Measurements from ENCODE around the gene NCBP3.

NCBP3 gene

DNA sequence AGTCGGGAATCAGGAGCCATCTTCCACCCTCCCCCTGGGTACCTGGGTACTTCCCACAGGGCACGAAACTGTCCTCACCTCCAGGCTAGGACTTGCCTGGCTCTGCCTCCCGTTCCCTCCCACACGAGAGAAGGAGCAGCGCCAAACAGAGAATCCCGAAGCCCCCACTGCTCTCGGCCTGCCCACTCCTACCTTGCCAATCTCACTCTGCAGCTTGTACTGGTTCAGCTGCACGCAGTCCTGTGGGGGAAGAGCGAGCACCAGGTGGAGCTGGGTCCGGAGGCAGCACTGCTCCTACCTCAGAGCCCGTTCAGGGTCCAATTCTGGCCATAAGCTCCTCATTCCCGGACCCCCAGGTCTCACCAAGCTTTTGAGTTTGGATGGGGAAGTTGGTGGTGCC is 38.1 kb upstream of the NCBP3 start:
- peaks cover 1 to 43% (median 38%) of the 10 kb centered on the region in 5 donors for H3K4me1 ChIP-seq (ENCODE audit: control insufficient read depth in 5 of 5, insufficient read depth in 5 of 5, low read length in 5 of 5)

DNA sequence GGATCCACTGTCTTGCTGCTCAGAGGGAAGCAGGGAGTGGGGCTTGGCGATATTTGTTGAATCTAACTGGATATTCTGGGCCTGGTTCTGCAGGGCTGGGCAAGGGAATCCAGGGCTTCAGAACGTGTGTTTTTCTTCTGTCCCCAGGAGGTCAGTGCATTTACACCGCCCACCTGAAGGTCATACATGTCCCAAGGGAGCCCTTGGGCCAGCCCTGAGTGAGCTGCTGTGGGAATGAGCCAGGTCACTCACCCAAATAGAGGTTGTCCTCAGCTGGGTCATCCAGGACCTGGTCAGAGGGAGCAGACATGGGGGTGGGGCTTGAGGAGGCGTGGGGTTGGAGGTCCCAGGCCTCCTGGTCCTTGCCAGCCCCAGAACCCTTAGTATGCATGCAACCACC is 36.2 kb upstream of the NCBP3 start:
- peaks cover 1 to 26% (median 19%) of the 10 kb centered on the region in 5 donors for H3K4me1 ChIP-seq (ENCODE audit: control insufficient read depth in 5 of 5, insufficient read depth in 5 of 5, low read length in 5 of 5)
- H3K4me3 ChIP-seq (ENCODE audit: low read depth in 1 of 5, low read length in 5 of 5): no peak overlapping the region
- no peak overlapping the region for H3K9ac ChIP-seq (ENCODE audit: low read length in 5 of 5)
- H3K9me3 ChIP-seq (ENCODE audit: control insufficient read depth in 5 of 5, low read length in 5 of 5): no peaks in the 10 kb centered on the region
- peaks cover 0 to 33% (median 30%) of the 10 kb centered on the region in 5 donors for H3K36me3 ChIP-seq (ENCODE audit: control insufficient read depth in 5 of 5, insufficient read depth in 5 of 5, low read length in 5 of 5)
- H3K27ac ChIP-seq (ENCODE audit: low read depth, low read length): no peak overlapping the region
- peaks cover 0 to 6% (median 2%) of the 10 kb centered on the region in 5 donors for H3K27me3 ChIP-seq (ENCODE audit: control insufficient read depth in 5 of 5, insufficient read depth in 4 of 5, low read length in 5 of 5)

More for the DNA sequence above, 38.1 kb upstream of the NCBP3 start:
- Histone ChIP-seq H3K27me3 (ENCODE audit: control insufficient read depth in 5 of 5, insufficient read depth in 4 of 5, low read length in 5 of 5) (peaks cover 0 to 13% (median 1%) of the 10 kb centered on the region in 5 donors), H3K27ac (ENCODE audit: low read depth, low read length) (no peak overlapping the region), H3K36me3 (ENCODE audit: control insufficient read depth in 5 of 5, insufficient read depth in 5 of 5, low read length in 5 of 5) (peaks cover 0 to 30% (median 29%) of the 10 kb centered on the region in 5 donors), H3K9ac (ENCODE audit: low read length in 5 of 5) (no peak overlapping the region), H3K9me3 (ENCODE audit: control insufficient read depth in 5 of 5, low read length in 5 of 5) (no peaks in the 10 kb centered on the region), H3K4me3 (ENCODE audit: low read depth in 1 of 5, low read length in 5 of 5) (no peak overlapping the region)

DNA sequence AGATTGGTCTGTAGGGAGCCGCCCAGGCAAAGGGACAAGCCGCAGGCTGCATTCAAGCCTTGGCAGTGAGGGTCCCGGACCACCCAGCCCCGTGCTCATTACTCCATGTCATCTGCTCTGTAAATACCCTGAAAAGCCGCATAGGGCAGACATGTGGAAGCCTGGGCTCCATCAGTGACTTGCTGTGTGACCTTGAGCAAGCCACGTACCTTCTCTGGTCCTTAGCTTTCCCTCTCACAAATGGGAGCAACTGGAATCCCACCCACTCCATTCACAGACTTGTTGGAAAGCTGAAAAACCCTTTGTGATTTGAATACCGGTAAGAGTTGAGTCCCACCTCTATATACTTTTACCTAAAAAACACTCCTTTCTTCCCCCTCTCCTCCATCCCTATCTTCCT is 34.9 kb upstream of the NCBP3 start:
- Histone ChIP-seq H3K4me3 (ENCODE audit: low read depth in 1 of 5, low read length in 5 of 5) (no peak overlapping the region), H3K4me1 (ENCODE audit: control insufficient read depth in 5 of 5, insufficient read depth in 5 of 5, low read length in 5 of 5) (peaks cover 0 to 13% (median 6%) of the 10 kb centered on the region in 5 donors), H3K27me3 (ENCODE audit: control insufficient read depth in 5 of 5, insufficient read depth in 4 of 5, low read length in 5 of 5) (peaks cover 0 to 2% (median 0%) of the 10 kb centered on the region in 5 donors), H3K36me3 (ENCODE audit: control insufficient read depth in 5 of 5, insufficient read depth in 5 of 5, low read length in 5 of 5) (peaks cover 0 to 42% (median 40%) of the 10 kb centered on the region in 5 donors), H3K9me3 (ENCODE audit: control insufficient read depth in 5 of 5, low read length in 5 of 5) (no peaks in the 10 kb centered on the region), H3K27ac (ENCODE audit: low read depth, low read length) (no peak overlapping the region), H3K9ac (ENCODE audit: low read length in 5 of 5) (no peak overlapping the region)

DNA sequence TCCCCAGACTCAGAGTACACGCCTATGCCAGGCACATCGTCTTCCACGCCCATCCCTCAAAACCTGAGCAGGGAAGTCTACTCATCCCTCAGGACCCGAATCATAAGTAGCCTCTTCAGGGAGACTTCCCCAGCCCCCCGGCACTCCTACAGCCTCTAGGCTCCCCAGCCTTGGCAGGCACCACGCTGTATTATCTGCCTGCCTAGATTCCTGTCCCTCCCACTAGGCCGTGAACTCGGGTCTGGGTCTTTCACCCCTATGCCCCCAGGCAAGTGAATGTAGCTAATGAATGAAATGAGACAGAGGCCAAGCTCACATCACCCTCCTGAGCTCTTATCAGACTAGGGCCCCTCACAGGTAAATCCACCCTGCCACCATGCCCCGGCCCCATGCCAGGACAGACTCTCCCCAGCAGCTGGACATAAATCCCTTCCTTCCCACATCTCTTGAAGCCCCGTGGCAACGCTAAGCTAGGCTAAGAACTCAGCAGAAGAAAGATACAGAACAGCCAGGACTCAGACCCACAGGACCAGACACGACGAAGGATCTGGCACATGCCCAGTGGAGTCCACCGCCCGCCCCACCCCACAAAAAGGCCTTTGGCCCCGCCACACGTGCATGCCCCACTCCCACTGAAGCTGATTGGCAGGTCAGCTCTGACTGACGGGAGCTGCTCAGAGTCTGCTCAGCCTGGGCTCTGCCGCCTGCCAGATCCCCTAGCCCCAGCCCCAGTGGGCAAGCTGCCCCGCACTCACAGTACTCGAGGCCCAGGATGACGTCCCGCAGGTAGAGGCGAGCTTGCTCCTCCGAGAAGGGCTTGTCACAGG is 33.8 kb upstream of the NCBP3 start:
- Histone ChIP-seq H3K9me3 (ENCODE audit: control insufficient read depth in 5 of 5, low read length in 5 of 5) (no peaks in the 10 kb centered on the region), H3K27me3 (ENCODE audit: control insufficient read depth in 5 of 5, insufficient read depth in 4 of 5, low read length in 5 of 5) (peaks cover 0 to 2% (median 0%) of the 10 kb centered on the region in 5 donors), H3K4me1 (ENCODE audit: control insufficient read depth in 5 of 5, insufficient read depth in 5 of 5, low read length in 5 of 5) (peaks cover 0 to 2% (median 0%) of the 10 kb centered on the region in 5 donors), H3K4me3 (ENCODE audit: low read depth in 1 of 5, low read length in 5 of 5) (no peak overlapping the region), H3K27ac (ENCODE audit: low read depth, low read length) (no peak overlapping the region), H3K9ac (ENCODE audit: low read length in 5 of 5) (no peak overlapping the region), H3K36me3 (ENCODE audit: control insufficient read depth in 5 of 5, insufficient read depth in 5 of 5, low read length in 5 of 5) (peaks cover 0 to 47% (median 41%) of the 10 kb centered on the region in 5 donors)

GRCh38 chr17:3879186-3879585 is 33.1 kb upstream of the NCBP3 start:
- Histone ChIP-seq H3K9me3 (ENCODE audit: control insufficient read depth in 5 of 5, low read length in 5 of 5) (no peaks in the 10 kb centered on the region), H3K4me1 (ENCODE audit: control insufficient read depth in 5 of 5, insufficient read depth in 5 of 5, low read length in 5 of 5) (no peaks in the 10 kb centered on the region), H3K27ac (ENCODE audit: low read depth, low read length) (no peak overlapping the region), H3K4me3 (ENCODE audit: low read depth in 1 of 5, low read length in 5 of 5) (no peak overlapping the region), H3K36me3 (ENCODE audit: control insufficient read depth in 5 of 5, insufficient read depth in 5 of 5, low read length in 5 of 5) (peaks cover 0 to 42% (median 35%) of the 10 kb centered on the region in 5 donors), H3K27me3 (ENCODE audit: control insufficient read depth in 5 of 5, insufficient read depth in 4 of 5, low read length in 5 of 5) (peaks cover 0 to 2% (median 0%) of the 10 kb centered on the region in 5 donors), H3K9ac (ENCODE audit: low read length in 5 of 5) (no peak overlapping the region)

DNA sequence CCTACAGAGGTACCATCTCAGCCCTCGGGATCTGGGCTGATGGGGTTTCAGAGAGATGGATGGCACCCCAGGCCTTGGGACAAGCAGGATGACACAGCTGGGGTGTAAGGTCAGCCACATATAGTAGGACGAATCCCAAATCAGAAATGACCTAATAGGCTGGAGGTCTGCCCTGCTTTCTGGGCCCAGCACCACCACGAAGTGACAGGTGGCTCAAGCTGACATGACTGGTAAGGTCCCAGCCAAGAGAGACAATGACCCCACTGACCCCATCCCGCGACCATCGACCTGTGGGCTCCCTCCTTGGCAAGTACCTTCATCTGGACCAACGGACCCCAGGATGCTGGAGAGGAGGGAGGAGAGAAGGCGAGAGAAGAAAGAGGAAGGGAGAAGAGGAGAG is 31.2 kb upstream of the NCBP3 start:
- Histone ChIP-seq H3K9ac (ENCODE audit: low read length in 5 of 5) (no peak overlapping the region), H3K9me3 (ENCODE audit: control insufficient read depth in 5 of 5, low read length in 5 of 5) (no peaks in the 10 kb centered on the region), H3K27ac (ENCODE audit: low read depth, low read length) (no peak overlapping the region), H3K4me1 (ENCODE audit: control insufficient read depth in 5 of 5, insufficient read depth in 5 of 5, low read length in 5 of 5) (no peaks in the 10 kb centered on the region), H3K4me3 (ENCODE audit: low read depth in 1 of 5, low read length in 5 of 5) (no peak overlapping the region), H3K27me3 (ENCODE audit: control insufficient read depth in 5 of 5, insufficient read depth in 4 of 5, low read length in 5 of 5) (peaks cover 0 to 2% (median 0%) of the 10 kb centered on the region in 5 donors), H3K36me3 (ENCODE audit: control insufficient read depth in 5 of 5, insufficient read depth in 5 of 5, low read length in 5 of 5) (peaks cover 0 to 45% (median 40%) of the 10 kb centered on the region in 5 donors)

DNA sequence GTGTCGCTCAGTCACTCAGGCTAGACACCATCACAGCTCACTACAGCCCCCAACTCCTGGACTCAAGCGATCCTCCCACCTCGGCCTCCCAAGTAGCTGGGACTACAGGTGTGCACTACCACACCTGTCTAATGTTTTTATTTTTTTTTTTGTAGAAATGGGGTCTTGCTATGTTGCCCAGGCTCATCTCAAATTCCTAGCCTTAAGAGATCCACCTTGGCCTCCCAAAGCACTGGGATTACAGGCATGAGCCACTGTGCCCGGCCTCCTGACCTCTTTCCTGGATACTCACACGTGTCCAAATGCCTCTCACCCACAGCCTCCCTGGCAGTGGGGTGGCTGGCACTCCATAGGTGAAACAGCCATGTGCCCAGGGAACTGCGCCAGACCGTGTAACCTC is 29.3 kb upstream of the NCBP3 start:
- Histone ChIP-seq H3K4me1 (ENCODE audit: control insufficient read depth in 5 of 5, insufficient read depth in 5 of 5, low read length in 5 of 5) (peaks cover 0 to 6% (median 0%) of the 10 kb centered on the region in 5 donors), H3K9me3 (ENCODE audit: control insufficient read depth in 5 of 5, low read length in 5 of 5) (no peaks in the 10 kb centered on the region), H3K9ac (ENCODE audit: low read length in 5 of 5) (no peak overlapping the region), H3K27me3 (ENCODE audit: control insufficient read depth in 5 of 5, insufficient read depth in 4 of 5, low read length in 5 of 5) (peaks cover 0 to 2% (median 0%) of the 10 kb centered on the region in 5 donors), H3K36me3 (ENCODE audit: control insufficient read depth in 5 of 5, insufficient read depth in 5 of 5, low read length in 5 of 5) (peaks cover 0 to 44% (median 39%) of the 10 kb centered on the region in 5 donors), H3K4me3 (ENCODE audit: low read depth in 1 of 5, low read length in 5 of 5) (no peak overlapping the region), H3K27ac (ENCODE audit: low read depth, low read length) (no peak overlapping the region)

DNA sequence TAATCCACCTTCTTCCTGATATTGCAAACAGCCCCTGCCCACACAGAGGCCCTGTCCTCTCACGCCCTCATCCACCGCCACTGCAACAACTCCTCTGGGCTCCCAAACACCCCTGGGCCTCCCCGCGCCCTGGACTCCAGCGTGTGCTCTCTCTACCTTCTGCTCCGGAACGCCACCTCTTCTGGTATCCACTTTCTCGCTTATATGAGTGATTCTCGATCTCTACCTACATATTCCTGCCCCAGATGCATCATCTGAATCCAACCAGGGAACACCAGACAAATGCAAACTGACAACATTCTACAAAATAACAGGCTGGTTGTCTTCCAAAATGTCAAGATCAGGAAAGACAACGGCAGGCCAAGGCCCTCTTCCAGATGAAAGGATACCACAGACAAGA is 27.8 kb upstream of the NCBP3 start:
- Histone ChIP-seq H3K4me3 (ENCODE audit: low read depth in 1 of 5, low read length in 5 of 5) (no peak overlapping the region), H3K4me1 (ENCODE audit: control insufficient read depth in 5 of 5, insufficient read depth in 5 of 5, low read length in 5 of 5) (peaks cover 0 to 6% (median 0%) of the 10 kb centered on the region in 5 donors), H3K27me3 (ENCODE audit: control insufficient read depth in 5 of 5, insufficient read depth in 4 of 5, low read length in 5 of 5) (no peaks in the 10 kb centered on the region), H3K9me3 (ENCODE audit: control insufficient read depth in 5 of 5, low read length in 5 of 5) (no peaks in the 10 kb centered on the region), H3K27ac (ENCODE audit: low read depth, low read length) (no peak overlapping the region), H3K36me3 (ENCODE audit: control insufficient read depth in 5 of 5, insufficient read depth in 5 of 5, low read length in 5 of 5) (peaks cover 0 to 48% (median 41%) of the 10 kb centered on the region in 5 donors), H3K9ac (ENCODE audit: low read length in 5 of 5) (no peak overlapping the region)

GRCh38 chr17:3870871-3871306 is 24.8 kb upstream of the NCBP3 start:
- no peak overlapping the region for H3K4me3 ChIP-seq (ENCODE audit: low read depth in 1 of 5, low read length in 5 of 5)
- peaks cover 0 to 6% (median 0%) of the 10 kb centered on the region in 5 donors for H3K4me1 ChIP-seq (ENCODE audit: control insufficient read depth in 5 of 5, insufficient read depth in 5 of 5, low read length in 5 of 5)
- H3K36me3 ChIP-seq (ENCODE audit: control insufficient read depth in 5 of 5, insufficient read depth in 5 of 5, low read length in 5 of 5): peaks cover 0 to 35% (median 29%) of the 10 kb centered on the region in 5 donors
- no peaks in the 10 kb centered on the region for H3K27me3 ChIP-seq (ENCODE audit: control insufficient read depth in 5 of 5, insufficient read depth in 4 of 5, low read length in 5 of 5)
- H3K27ac ChIP-seq (ENCODE audit: low read depth, low read length): no peak overlapping the region
- peak overlapping the region in 1 of 5 donors; percentile 43 for H3K9ac ChIP-seq (ENCODE audit: low read length in 5 of 5)
- no peaks in the 10 kb centered on the region for H3K9me3 ChIP-seq (ENCODE audit: control insufficient read depth in 5 of 5, low read length in 5 of 5)

GRCh38 chr17:3867606-3868005 is 21.6 kb upstream of the NCBP3 start:
- Histone ChIP-seq H3K27me3 (ENCODE audit: control insufficient read depth in 5 of 5, insufficient read depth in 4 of 5, low read length in 5 of 5) (no peaks in the 10 kb centered on the region), H3K9me3 (ENCODE audit: control insufficient read depth in 5 of 5, low read length in 5 of 5) (no peaks in the 10 kb centered on the region), H3K4me3 (ENCODE audit: low read depth in 1 of 5, low read length in 5 of 5) (no peak overlapping the region), H3K4me1 (ENCODE audit: control insufficient read depth in 5 of 5, insufficient read depth in 5 of 5, low read length in 5 of 5) (peaks cover 0 to 6% (median 0%) of the 10 kb centered on the region in 5 donors), H3K27ac (ENCODE audit: low read depth, low read length) (no peak overlapping the region), H3K9ac (ENCODE audit: low read length in 5 of 5) (no peak overlapping the region), H3K36me3 (ENCODE audit: control insufficient read depth in 5 of 5, insufficient read depth in 5 of 5, low read length in 5 of 5) (peaks cover 0 to 17% (median 12%) of the 10 kb centered on the region in 5 donors)

Measured in subcutaneous abdominal adipose tissue (tissue), 5 donors.